ELF-1 (cell line): ENCODE data around the gene JMJD1C.
"Not testable (repeated sequence)": the region's sequence is repeated elsewhere in the genome, so short reads cannot be mapped to it uniquely, and the experiment has no call there.

Source experiments
- DNase-seq: peaks from one replicate; pipeline ENCODE4 v3.0.0-alpha.2; 2016; ENCODE audit warnings: low read depth, low spot score

The JMJD1C gene

DNA sequence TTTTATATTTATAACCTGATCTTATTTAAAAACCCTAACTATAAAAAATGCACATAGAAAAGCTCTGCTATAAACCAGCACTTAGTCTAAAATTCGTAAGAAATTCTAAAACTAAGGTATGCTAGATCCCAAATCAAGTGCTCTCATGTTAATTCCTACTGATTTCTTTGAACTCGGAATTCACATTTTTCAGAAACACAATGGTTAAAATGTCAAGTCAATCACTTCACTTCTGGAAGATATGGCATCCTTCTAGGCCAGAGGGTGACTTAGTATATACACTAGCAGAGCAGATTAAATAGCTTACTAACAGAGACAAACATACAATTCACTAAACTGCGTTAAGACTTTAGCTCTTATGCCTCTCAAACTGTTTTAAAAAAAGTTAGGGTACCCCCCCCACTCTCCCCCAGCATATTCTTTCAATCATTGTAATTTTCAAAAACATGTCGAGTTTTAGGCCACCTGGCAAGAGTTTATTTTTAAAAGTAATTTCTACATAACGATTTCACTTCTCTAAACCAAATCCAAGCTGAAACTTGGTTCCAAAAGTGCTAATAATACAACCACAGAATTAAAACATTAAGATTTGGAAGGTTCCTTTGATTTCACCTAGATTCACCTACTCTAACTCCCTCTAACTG is 203.2 kb downstream of the JMJD1C start:
- DNase-seq: no peak

DNA sequence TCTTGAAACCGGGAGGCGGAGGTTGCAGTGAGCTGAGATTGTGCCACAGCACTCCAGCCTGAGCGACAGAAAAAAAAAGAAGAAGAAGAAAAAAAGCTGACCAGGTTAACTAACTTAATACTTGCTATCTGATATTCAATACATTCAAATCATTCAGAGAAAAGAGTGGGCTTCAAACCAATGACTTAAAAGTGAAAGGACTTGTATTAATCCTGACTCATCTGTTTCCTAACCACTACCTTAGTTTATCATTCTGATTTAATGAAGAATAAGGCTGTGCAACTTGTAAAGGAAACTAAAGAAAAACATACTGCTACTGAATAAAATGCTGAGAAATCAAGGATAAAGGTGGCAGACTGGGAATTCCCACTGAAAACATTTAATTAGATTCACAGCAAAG is 204.3 kb downstream of the JMJD1C start:
- DNase-seq: no peak

DNA sequence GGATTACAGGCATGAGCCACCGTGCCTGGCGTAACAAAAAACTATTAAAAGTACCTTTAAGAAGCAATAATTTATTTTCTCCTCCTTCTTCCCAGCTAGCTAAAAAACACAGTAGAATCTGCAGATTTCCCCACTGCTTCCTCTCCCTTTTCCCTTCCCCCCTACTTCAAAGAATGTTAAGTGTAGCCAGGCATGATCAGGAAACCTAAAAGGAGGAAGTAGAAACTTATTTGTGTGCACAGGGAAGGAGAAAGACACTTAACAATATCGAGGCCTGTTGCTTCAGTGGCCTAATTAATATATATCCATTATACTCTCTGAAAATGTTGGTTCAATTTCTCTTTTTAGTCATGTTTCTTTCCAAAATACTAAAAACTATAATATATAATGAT is 204.9 kb downstream of the JMJD1C start:
- DNase-seq: no peak

DNA sequence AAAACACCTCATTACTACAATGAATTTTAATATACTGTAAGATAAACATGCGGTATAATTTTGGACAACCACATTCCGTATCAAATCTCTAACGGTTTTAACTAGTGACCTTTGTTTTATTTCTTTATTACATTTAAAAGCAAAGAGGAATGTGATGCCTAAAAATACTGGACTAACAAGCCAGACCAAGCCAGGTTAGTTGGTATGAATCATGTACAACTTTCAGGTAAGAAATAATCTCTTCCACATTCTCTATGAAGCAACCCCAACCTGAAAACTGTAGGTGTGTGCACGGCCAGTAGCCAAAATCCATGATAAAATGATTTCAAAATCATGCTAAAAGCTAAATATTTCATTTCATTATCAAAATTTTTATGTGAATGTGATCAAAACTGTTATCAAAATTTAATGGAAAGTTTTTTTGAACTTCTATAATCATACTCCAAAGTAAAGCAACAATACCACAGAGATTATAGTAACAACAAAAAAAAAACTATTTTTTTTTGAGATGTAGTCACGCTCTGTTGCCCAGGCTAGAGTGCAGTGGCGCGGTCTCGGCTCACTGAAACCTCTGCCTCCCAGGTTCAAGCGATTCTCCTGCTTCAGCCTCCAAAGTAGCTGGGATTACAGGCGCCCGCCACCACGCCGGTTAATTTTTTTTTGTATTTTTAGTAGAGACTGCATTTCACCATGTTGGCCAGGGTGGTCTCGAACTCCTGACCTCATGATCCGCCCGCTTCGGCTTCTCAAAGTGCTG is 205.5 kb downstream of the JMJD1C start:
- no peak for DNase-seq

DNA sequence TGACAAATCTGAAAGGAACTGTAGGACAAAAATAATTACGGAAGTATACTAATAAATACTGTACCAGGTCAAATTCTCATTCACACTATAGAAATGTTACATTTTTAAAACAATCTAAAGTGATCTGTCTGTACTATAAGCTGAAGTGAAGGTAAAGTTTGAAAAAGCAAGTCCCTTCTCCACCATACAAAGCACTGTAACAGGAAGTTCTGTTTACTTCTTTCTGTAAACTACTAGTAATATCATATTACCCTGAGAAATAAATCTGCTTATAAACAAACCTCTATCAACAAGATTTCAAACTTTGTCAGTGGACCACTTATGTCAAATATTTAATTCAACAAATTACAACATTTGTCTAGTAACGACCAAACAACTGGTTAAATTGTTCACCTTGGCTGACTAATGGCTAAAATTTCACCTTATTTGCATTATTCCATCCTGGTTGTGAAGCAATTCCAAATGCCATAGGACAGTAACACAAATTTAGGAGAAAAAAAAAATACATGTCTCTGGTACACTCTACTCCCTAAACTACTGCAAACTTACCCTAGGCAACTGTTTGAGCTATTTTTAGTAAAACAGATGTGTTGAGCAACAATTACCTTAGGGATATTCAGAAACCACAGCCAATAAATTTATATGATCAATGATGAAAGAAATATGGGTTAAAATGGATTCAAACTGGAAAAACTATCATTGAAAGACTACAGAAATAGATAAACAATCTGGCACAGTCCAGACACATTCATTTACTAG is 206.7 kb downstream of the JMJD1C start:
- no peak for DNase-seq

DNA sequence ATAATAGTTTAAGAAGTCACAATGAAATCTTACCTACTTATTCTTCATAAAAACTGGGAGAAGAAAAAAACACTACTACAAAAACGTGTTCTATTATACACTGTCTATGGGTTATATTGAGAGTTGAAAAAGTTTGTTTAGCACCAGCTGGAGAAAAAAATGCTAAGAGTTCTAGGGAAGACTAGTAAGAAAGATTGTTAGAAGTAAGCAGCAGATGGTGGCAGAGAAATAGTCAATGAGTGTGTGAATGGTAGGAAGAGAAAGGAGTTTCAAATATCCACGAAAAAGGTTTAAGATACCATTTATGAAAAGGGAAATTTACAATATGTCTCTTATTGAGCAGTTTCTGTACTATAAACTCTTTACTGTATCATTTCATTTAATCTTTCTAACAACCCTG is 208.0 kb downstream of the JMJD1C start:
- no peak for DNase-seq

DNA sequence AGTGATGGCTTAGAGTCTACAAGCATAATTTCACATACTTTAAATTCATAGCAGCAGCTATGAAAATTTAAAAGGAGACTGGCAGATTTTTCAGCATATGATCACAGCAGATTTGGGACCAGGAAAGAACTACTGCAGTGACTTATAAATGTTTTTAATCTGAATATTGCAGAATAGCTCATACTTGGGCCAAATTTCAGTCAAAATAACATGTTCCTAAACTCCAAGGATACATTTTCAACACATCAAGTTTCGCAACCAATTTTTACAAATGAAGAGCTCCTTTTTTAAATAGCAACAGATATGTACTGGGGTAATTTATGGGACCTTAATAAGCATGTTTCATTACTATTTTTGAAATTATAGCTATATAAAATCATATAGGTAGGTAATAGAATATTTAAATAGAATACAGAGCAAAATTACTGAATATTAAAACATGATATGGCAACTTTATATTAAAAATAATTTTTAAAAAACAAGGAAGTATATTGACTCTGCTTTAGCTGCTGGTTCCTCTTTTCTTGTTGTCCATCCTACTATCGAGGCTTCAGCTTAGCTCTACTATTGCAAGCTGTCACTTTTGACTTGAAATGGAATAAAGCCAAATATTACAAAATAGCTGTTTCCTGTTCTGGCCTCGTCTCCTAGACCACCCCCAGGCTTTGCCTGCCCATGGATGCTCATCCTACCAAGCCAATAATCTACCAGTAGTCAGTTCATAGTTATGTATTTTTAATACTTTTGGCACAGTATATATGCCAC is 209.6 kb downstream of the JMJD1C start:
- DNase-seq: no peak

DNA sequence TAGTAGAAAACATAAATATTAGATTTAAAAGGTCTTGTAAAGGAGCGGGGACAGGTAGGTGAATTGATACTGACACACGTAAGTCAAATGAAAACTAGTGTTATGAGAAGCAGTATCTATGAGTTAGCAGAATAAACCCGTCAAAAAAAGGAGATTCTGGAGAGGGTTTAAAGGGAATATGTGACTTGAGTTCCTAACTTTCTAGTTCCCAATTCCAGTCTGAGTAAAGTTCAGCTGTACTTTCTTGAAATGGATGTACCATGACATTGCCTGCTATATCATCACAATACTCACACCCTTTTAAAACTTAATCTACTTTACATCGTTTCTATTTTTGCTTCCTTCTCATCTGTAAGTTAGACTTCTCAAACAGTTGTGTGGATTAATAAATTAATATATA is 210.5 kb downstream of the JMJD1C start:
- no peak for DNase-seq

DNA sequence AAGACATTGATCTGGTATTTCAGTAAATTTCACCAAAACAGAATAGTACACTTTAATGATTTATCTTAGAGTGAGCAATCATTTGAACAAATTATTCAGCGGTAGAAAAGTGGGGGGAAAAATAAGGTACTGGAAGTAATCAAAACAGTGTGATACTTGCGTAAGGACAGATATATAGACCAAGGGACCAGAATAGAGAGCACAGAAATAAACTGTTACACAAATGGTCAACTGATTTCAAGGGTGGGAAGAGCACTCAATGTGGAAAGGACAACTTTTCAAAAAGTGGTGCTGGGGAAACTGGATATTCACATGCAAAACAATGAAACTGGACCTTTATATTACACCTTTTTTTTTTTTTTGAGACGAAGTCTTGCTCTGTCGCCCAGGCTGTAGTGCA is 212.7 kb downstream of the JMJD1C start:
- no peak for DNase-seq

DNA sequence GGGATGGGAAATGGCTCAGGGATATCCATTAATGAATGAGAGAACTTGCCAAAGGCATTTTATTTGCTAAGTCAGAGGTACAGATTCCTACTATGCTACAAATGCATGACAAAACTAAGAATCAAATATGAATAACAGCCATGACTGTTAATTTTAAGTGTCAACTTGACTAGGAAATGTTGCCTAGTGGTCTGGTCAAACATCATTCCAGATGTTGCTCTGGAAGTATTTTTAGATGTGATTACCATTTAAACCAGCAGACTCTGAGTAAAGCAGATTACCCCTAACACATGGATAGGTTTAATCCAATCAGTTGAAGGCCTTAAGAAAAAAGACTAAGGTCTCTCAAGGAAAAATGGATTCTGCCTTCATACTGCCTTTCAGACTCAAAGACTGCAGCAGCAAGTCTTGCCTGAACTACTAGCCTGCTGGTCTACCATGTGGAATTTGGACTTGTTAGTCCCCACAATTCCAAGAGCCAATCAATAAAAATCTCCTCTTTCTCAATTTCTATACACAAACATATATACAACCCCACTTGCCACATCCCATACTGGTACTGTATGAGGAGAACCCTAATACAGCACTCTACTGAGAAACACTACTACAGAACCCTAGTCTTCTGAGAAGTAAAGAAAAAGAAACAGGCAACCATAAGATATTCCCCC is 213.5 kb downstream of the JMJD1C start:
- no peak for DNase-seq

DNA sequence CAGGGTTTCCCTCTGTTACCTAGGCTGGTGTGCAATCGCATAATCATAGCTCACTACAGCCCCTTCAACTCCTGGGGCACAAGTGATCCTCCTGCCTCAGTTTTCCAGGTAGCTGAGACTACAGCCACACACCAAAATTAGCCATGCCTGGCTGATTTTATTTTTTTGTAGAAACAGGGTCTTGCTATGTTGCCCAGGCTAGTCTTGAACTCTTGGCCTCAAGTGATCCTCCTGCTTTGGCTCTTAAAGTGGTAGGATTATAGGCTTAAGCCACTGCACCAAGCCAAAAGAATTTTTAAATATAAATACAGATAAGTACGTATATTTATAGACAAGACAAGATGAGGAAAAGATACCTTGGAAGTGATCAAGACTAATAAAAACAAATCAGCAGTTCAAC is 215.7 kb downstream of the JMJD1C start:
- no peak for DNase-seq

DNA sequence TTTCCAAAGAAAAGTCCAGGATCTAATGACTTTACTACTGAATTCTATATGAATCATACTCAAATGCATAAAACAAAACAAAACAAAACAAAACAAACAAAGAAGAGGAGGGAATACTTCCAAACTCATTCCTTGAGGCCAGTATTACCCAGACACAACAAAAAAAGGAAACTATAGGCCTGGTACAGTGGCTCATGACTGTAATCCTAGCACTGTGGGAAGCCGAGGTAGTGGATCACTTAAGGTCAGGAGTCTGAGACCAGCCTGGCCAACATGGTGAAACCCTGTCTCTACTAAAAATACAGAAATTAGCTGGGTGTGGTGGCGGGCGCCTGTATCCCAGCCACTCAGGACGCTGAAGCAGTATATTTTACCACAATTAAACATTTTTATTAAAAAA is 218.0 kb downstream of the JMJD1C start:
- no peak for DNase-seq

DNA sequence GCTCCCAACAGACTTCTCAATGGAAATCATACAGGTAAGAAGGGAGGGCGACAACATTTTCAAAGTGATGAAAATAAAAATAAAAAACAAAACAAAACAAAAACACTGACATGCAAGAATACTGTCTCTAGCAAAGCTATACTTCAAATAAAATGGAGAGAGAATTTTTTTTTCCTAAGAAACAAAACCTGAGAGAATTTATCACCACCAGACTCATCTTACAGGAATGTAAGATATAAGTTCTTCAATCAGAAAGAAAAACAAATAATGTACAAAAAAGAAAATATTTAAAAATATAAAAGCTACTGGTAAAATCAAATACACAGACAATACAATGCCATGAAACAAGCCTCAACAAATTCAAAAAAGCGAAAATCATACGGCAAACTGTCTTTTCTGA is 219.4 kb downstream of the JMJD1C start:
- DNase-seq: no peak

DNA sequence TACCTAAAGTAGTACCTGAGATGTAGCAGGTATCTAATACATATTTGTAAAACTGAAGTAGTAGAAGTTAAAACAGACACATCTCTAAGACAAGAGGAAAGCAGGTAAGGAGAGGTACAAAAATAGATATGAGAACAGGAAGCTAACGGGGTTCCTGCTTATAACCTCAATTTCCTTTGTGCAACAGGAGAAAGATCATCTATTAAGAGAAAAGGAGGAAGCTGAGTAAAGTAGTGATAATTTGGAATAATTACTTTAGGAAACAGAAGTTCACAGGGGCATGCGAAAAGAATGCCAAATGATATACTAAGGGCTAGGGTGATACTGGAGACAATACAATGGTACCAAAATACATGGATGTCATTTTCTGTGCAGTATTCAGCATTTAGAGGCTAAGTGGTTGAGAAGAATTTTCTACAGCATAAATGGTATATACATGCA is 223.9 kb downstream of the JMJD1C start:
- no peak for DNase-seq

DNA sequence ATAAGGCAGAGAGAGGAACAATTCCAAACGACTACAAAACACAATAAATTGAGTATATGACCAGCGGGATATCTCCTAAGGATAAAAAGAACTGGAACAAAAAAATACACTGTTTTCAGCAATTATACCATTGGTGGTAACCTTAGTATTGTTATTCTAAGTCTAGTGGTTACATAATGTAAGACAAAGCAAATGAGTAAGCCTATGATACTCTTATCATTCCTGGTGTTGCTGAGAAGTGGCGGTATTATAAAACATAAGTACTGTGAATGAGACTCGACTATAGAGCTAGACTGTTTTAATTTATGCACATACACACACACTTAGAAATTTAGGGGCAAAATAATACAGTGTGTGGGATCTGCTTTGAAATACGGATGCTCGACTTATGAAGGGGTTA is 225.0 kb downstream of the JMJD1C start:
- no peak for DNase-seq

DNA sequence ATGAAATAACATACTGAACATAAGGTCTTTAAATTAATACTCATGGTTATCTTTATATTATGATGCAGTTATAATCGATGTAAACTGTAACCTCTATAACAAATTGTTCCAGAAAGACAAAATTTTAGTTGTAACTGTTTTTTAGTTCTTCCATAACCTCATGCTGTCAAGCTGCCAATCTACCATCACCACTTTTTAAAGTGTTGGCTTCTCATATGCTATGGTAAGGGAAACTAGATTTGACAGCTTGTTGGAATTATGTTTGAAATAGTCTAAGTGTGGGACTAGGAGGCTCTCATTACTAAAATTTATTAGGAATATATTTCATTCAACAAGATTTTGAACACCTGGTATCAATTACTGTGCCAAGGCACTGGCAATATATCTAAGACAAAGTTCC is 227.3 kb downstream of the JMJD1C start:
- DNase-seq: no peak

DNA sequence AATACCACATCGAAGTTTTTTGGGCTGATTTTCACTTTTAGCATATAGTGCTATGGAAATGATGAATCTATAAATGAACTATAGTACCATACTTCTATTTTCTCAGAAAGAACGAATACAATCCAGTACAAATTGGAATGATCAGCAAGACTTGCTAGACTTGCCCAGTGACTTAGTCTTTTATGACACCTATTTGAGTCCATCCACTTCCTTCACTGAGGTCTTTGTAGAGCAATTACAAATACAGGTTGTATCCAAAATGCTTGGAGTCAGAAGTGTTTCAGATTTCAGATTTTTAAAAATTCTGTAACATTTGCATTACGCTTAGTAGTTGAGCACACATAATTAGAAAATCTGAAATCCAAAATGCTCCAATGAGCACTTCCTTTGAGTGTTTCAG is 228.4 kb downstream of the JMJD1C start:
- DNase-seq: no peak

DNA sequence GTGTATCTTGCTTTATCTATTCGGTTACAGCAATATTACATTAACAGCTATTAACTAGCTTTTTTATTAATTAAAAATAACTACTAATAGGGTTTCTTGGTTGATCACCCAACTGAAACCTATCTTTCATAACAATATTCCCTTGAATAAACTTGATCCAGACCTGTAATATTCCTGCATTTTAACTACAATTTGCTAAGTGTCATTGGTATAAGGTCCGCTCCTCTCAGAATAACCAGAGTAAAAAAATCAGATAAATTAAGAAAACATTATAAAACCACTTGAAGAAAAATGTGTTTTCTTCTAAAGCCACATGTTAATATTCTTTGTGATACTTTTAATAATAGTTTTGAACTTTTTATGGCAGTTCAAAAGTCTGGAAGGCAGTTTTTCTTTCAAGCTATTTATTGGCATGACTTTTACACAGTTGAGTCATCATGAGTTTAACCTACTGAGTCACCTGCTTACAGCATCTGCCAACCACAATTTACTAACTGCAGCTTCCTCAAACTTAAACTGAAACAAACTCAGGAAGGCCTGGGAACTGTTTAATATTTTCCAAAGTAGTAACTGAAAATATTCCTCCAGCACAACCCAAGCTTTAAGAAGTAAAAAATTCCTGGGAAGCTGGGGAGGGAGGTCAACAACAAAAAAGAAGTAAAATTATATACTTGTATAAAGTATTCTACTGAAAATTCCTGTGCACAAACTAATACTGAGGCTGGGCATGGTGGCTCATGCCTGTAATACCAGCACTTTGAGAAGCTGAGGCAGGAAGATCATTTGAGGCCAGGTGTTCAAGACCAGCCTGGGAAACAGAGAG is 229.5 kb downstream of the JMJD1C start:
- no peak for DNase-seq

DNA sequence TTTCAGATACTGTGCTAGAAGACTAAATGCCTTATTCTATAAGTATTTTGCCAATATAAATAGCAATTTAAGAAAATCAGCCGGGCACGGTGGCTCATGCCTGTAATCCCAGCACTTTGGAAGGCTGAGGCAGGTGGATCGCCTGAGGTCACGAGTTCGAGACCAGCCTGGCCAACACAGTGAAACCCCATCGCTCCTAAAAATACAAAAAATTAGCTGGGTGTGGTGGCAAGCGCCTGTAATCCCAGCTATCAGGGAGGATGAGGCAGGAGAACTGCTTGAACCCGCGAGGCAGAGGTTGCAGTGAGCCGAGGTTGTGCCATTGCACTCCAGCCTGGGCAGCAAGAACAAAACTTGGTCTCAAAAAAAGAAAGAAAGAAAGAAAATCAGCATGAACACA is 230.6 kb downstream of the JMJD1C start:
- not testable (repeated sequence) for DNase-seq

DNA sequence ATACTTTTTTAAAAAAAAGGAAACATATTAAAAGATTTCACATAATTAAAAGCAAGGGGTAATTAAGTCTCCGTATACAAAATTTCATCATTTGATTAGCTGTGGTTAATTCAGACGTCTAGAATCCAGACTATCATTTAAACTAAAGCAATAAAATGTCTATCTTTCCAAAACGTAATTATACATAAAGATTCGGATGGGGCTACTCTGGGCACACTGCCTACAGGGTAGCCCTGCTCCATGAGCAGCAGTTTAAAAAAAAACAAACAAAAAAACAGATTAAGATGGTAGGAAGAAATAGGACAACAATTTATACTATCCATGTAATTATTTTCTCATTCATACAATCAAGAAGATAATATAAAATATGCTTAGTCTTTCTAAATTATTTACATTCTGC is 236.6 kb downstream of the JMJD1C start:
- no peak for DNase-seq

DNA sequence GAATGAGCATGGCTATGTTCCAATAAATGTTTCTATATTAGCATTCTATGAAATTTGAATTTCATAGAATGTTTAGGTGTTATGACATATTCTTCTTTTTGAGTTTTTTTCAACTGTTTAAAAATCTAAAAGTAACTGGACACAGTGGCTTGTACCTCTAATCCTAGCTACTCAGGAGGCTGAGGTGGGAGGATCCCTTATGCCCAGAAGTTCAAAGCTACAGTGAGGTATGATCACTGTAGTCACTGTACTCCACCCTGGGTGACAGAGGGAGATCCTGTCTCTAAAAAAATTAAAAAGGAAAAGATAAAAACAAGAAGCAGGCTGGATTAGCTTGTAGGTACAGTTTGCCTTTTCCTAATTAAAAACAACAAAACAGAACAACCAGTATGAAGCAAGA is 237.5 kb downstream of the JMJD1C start:
- no peak for DNase-seq
